ENCODE data around the gene ENOX1. TPM values are rescaled to one million over a fixed set of nuclear protein-coding genes. Genes with fewer than 3 reads are reported as not detected.

Gene ENOX1
- total and polyA plus RNA-seq, 2 donors (not counting 3 experiments of a cell fraction or from before 2014, with no cell fraction given): 0.17 to 0.97 TPM

DNA sequence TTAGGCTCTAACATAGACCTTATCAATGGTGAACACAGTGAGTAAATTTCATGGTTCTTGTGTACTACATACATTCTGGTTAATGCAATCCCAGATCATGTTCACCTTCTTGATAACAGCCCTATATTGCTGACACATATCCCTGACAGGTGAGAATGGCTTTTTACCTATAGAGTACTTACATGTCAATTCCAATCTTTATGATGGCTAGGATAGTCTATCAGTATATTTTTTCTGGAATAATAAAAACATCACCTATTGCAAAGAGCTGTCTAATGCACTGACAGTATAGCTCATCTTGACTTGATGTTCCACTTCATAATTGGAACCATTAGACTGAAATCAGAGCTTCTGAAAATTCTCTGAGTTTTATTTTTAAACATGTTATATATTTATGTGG lies 199.4 kb downstream of the ENOX1 start:
- Histone ChIP-seq H3K27ac (ENCODE audit: insufficient read depth, low read depth, low read length) (no peak overlapping the region), H3K9me3 (replicated peaks; ENCODE audit: control insufficient read depth, insufficient read depth, low read length) (no peaks in the 10 kb centered on the region), H4K20me1 (replicated peaks; ENCODE audit: control insufficient read depth, extremely low read depth, insufficient read depth, low read length) (no peaks in the 10 kb centered on the region), H3K4me3 (replicated peaks in 1 of 3; ENCODE audit: insufficient read depth in 1 of 3, low read depth in 1 of 3, low read length in 3 of 3) (no peak overlapping the region), H3K27me3 (ENCODE audit: control insufficient read depth in 2 of 2, insufficient read depth in 2 of 2, low read length in 2 of 2) (no peaks in the 10 kb centered on the region), H2AFZ (ENCODE audit: low read depth, low read length) (no peak overlapping the region), H3K36me3 (ENCODE audit: control insufficient read depth in 2 of 2, extremely low read depth in 1 of 2, insufficient read depth in 2 of 2, low read length in 2 of 2) (no peaks in the 10 kb centered on the region), H3K4me2 (ENCODE audit: insufficient read depth, low read length) (no peak overlapping the region), H3K4me1 (ENCODE audit: control insufficient read depth, extremely low read depth, insufficient read depth, low read length) (no peaks in the 10 kb centered on the region), H3K9me1 (replicated peaks; ENCODE audit: control insufficient read depth, extremely low read depth, insufficient read depth, low read length) (no peaks in the 10 kb centered on the region), H3K9ac (replicated peaks; ENCODE audit: extremely low read depth, insufficient read depth, low read length) (no peak overlapping the region), H3K79me2 (ENCODE audit: control insufficient read depth, insufficient read depth, low read length) (no peaks in the 10 kb centered on the region)
- ChIA-PET CTCF (no interaction called here), POLR2A (no interaction called here)
- dilution Hi-C loops (cut with MboI; ENCODE audit: extremely low pct_ligation_motif_present, low sequenced_read_pairs) (no loop called here), intact Hi-C loops (cut with micrococcal nuclease) (no loop called here)
- no TSS peak for BruUV-seq (replicated peaks)
- TF ChIP-seq EZH2 (IDR thresholded peaks at IDR 0.05; ENCODE audit: borderline replicate concordance, low read depth, low read length, severe bottlenecking): no peak
- no peak for TF ChIP-seq GATA2 (IDR thresholded peaks at IDR 0.05; ENCODE audit: insufficient read depth, insufficient read length, low read depth, low read length)
- no peak for TF ChIP-seq MYC (IDR thresholded peaks at IDR 0.05; ENCODE audit: low read depth, low read length)
- TF ChIP-seq, protein P1, sequence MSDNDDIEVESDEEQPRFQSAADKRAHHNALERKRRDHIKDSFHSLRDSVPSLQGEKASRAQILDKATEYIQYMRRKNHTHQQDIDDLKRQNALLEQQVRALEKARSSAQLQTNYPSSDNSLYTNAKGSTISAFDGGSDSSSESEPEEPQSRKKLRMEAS (IDR thresholded peaks at IDR 0.05; ENCODE audit: insufficient read depth, insufficient read length): no peak
- no peak for TF ChIP-seq FOS (IDR thresholded peaks at IDR 0.05; ENCODE audit: borderline replicate concordance, insufficient read depth, low read length)
- TF ChIP-seq POLR2AphosphoS5 (IDR thresholded peaks at IDR 0.05; ENCODE audit: insufficient read depth, low read depth, low read length): no peak
- FAIRE-seq (no peak), DNase-seq (ENCODE audit: low read depth, low spot score) (no peak)

DNA sequence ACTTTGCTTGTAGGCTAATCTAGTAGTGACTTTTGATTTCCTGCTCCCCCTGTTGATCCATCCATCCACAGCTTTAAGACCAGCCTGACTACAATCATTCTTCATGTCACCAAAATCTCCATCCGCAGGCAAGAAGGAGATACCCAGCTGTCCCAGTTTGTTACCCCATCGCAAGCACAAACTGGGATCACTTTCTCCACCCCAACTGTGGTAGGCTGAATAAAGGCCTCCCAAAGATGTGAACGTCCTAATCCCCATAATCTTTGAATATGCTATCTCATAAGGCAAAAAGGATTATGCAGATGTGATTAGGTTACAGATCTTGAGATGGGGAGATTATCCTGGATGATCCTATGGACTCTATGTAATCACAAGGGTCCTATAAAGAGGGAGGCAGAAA lies 202.0 kb downstream of the ENOX1 start:
- no TSS peak for BruUV-seq (replicated peaks)
- Histone ChIP-seq H3K4me1 (ENCODE audit: control insufficient read depth, extremely low read depth, insufficient read depth, low read length) (no peaks in the 10 kb centered on the region), H3K9ac (replicated peaks; ENCODE audit: extremely low read depth, insufficient read depth, low read length) (no peak overlapping the region), H3K79me2 (ENCODE audit: control insufficient read depth, insufficient read depth, low read length) (no peaks in the 10 kb centered on the region), H3K4me2 (ENCODE audit: insufficient read depth, low read length) (no peak overlapping the region), H3K36me3 (ENCODE audit: control insufficient read depth in 2 of 2, extremely low read depth in 1 of 2, insufficient read depth in 2 of 2, low read length in 2 of 2) (no peaks in the 10 kb centered on the region), H3K9me1 (replicated peaks; ENCODE audit: control insufficient read depth, extremely low read depth, insufficient read depth, low read length) (no peaks in the 10 kb centered on the region), H3K4me3 (replicated peaks in 1 of 3; ENCODE audit: insufficient read depth in 1 of 3, low read depth in 1 of 3, low read length in 3 of 3) (no peak overlapping the region), H3K27me3 (ENCODE audit: control insufficient read depth in 2 of 2, insufficient read depth in 2 of 2, low read length in 2 of 2) (no peaks in the 10 kb centered on the region), H3K9me3 (replicated peaks; ENCODE audit: control insufficient read depth, insufficient read depth, low read length) (no peaks in the 10 kb centered on the region), H4K20me1 (replicated peaks; ENCODE audit: control insufficient read depth, extremely low read depth, insufficient read depth, low read length) (no peaks in the 10 kb centered on the region), H3K27ac (ENCODE audit: insufficient read depth, low read depth, low read length) (no peak overlapping the region), H2AFZ (ENCODE audit: low read depth, low read length) (no peak overlapping the region)
- dilution Hi-C loops (cut with MboI; ENCODE audit: extremely low pct_ligation_motif_present, low sequenced_read_pairs) (no loop called here), intact Hi-C loops (cut with micrococcal nuclease) (no loop called here)
- DNase-seq (ENCODE audit: low read depth, low spot score) (no peak), FAIRE-seq (no peak)
- TF ChIP-seq POLR2A (IDR thresholded peaks at IDR 0.05; ENCODE audit: low read depth, low read length): no peak
- no peak for TF ChIP-seq POLR2AphosphoS5 (IDR thresholded peaks at IDR 0.05; ENCODE audit: insufficient read depth, low read depth, low read length)
- TF ChIP-seq, protein P1 (IDR thresholded peaks at IDR 0.05; ENCODE audit: insufficient read depth, insufficient read length): no peak
- no peak for TF ChIP-seq MYC (IDR thresholded peaks at IDR 0.05; ENCODE audit: low read depth, low read length)
- no peak for TF ChIP-seq GATA2 (IDR thresholded peaks at IDR 0.05; ENCODE audit: insufficient read depth, insufficient read length, low read depth, low read length)
- no peak for TF ChIP-seq EZH2 (IDR thresholded peaks at IDR 0.05; ENCODE audit: borderline replicate concordance, low read depth, low read length, severe bottlenecking)
- no peak for TF ChIP-seq JUN (IDR thresholded peaks at IDR 0.05; ENCODE audit: borderline replicate concordance, insufficient read depth, insufficient read length, low read depth)
- TF ChIP-seq FOS (IDR thresholded peaks at IDR 0.05; ENCODE audit: borderline replicate concordance, insufficient read depth, low read length): no peak
- TF ChIP-seq CTCF (IDR thresholded peaks at IDR 0.05; ENCODE audit: extremely low read depth in 1 of 2, insufficient read depth in 1 of 2, low read depth in 1 of 2, low read length in 2 of 2): no peak
- ChIA-PET CTCF (no interaction called here), POLR2A (no interaction called here)
